GM12878 (cell line): Measurements from ENCODE around the gene ISG15. TPM values are rescaled to one million over a fixed set of nuclear protein-coding genes. Genes with fewer than 3 reads are reported as not detected.

Experiments
- ATAC-seq: fragments of 200-7000 bp; cut with Tn5 transposase; 3 replicates; pipeline ENCODE4 v1.9.1; 2020; ENCODE audit warnings: mild to moderate bottlenecking, moderate library complexity
- BruUV-seq: library from RNA; stranded (reverse); fragments of 400-500 nt; replicated peaks from 2 replicates; lab custom pipeline; 2021; lab: Mats Ljungman, UMichigan
- CTCF ChIA-PET: fragments of 300-600 bp; sonication (Branson Sonifier 250); formaldehyde crosslinking; extraction: SDS; loops from one replicate; lab custom pipeline; 2021; ENCODE audit warnings: inconsistent platforms; lab: Yijun Ruan, JAX
- POLR2A ChIA-PET: fragments of 350-600 bp; formaldehyde crosslinking; extraction: SDS; loops from one replicate; lab custom pipeline; 2021; ENCODE audit warnings: inconsistent platforms; lab: Charles Lee
- RAD21 ChIA-PET: fragments of 300-600 bp; sonication (Branson Sonifier 250); formaldehyde crosslinking; loops from one replicate; lab custom pipeline; 2023; ENCODE audit warnings: antibody characterized with exemption; ENCODE audit not compliant: unreplicated experiment; lab: Charles Lee
- SMC1A ChIA-PET: fragments of 300-600 bp; sonication (Branson Sonifier 250); formaldehyde crosslinking; loops from one replicate; lab custom pipeline; 2023; ENCODE audit not compliant: unreplicated experiment, uncharacterized antibody; lab: Charles Lee
- DNase-seq: peaks from one replicate; pipeline ENCODE4 v3.0.0-alpha.2; 2011; ENCODE audit warnings: low read depth, low spot score
- FAIRE-seq: peaks from 3 replicates; lab custom pipeline; 2011; peaks lifted over from hg19 to GRCh38; lab: Jason Lieb, UNC
- H2AFZ ChIP-seq: 2 replicates; pipeline ENCODE4 v1.6.0; 2011; ENCODE audit warnings: low read depth, low read length, control low read depth; ENCODE audit not compliant: control insufficient read depth
- H3K27ac ChIP-seq: 2 replicates; pipeline ENCODE4 v1.5.1; 2011; ENCODE audit warnings: control low read depth; ENCODE audit not compliant: control insufficient read depth, insufficient read depth
- H3K27me3 ChIP-seq, 2 experiments: replicated peaks in 1 of 2; 2 replicates each; pipeline versions ENCODE4 v1.6.0 to v1.6.1; 2011; ENCODE audit warnings: low read length in 1 of 2; ENCODE audit not compliant: control insufficient read depth in 2 of 2, insufficient read depth in 2 of 2
- H3K36me3 ChIP-seq, 2 experiments: 2 replicates each; pipeline ENCODE4 v1.5.1; 2011; ENCODE audit warnings: low read length in 1 of 2; ENCODE audit not compliant: control insufficient read depth in 2 of 2, insufficient read depth in 2 of 2
- H3K4me1 ChIP-seq: 2 replicates; pipeline ENCODE4 v1.6.1; 2011; ENCODE audit warnings: mild to moderate bottlenecking, low read length, moderate library complexity, mixed read lengths; ENCODE audit not compliant: control insufficient read depth, insufficient read depth
- H3K4me2 ChIP-seq: 2 replicates; pipeline ENCODE4 v1.6.0; 2011; ENCODE audit warnings: control low read depth; ENCODE audit not compliant: control insufficient read depth, insufficient read depth
- H3K4me3 ChIP-seq: fragments of 200-600 bp; sonication (generic); 2 replicates; pipeline ENCODE4 v1.5.1; 2016
- H3K79me2 ChIP-seq: 2 replicates; pipeline ENCODE4 v1.6.0; 2011; ENCODE audit warnings: low read length; ENCODE audit not compliant: control insufficient read depth, insufficient read depth
- H3K9ac ChIP-seq: 2 replicates; pipeline ENCODE4 v1.8.0; 2011; ENCODE audit warnings: low read length, control low read depth, mixed read lengths; ENCODE audit not compliant: control insufficient read depth, insufficient read depth
- H3K9me3 ChIP-seq: replicated peaks from 3 replicates; pipeline ENCODE4 v1.5.1; 2011; ENCODE audit warnings: mild to moderate bottlenecking, low read length; ENCODE audit not compliant: control insufficient read depth, insufficient read depth
- H4K20me1 ChIP-seq: 2 replicates; pipeline ENCODE4 v1.6.0; 2011; ENCODE audit not compliant: control insufficient read depth, insufficient read depth
- BACH1 ChIP-seq: fragments of 450-650 bp; IDR thresholded peaks from 2 replicates; pipeline ENCODE4 v1.6.1; 2017; ENCODE audit warnings: mild to moderate bottlenecking, borderline replicate concordance
- CTCF ChIP-seq, 3 experiments: IDR thresholded peaks in 2 of 3; conservative IDR thresholded peaks in 1 of 3; 2 replicates each; pipeline ENCODE4 v1.5.1; 2011; ENCODE audit warnings: low read depth in 3 of 3, low read length in 3 of 3, mild to moderate bottlenecking in 3 of 3, control low read depth in 2 of 3, moderate library complexity in 2 of 3, inconsistent platforms in 1 of 3, mixed read lengths in 1 of 3; ENCODE audit not compliant: control insufficient read depth in 2 of 3, insufficient read depth in 1 of 3; ENCODE audit errors: extremely low read depth in 1 of 3
- DPF2 ChIP-seq: fragments of 450-650 bp; IDR thresholded peaks from 2 replicates; pipeline ENCODE4 v1.6.1; 2017; ENCODE audit warnings: mild to moderate bottlenecking
- IKZF1 ChIP-seq: fragments of 450-650 bp; conservative IDR thresholded peaks from 2 replicates; pipeline ENCODE4 v1.6.1; 2017; ENCODE audit warnings: antibody characterized with exemption, mild to moderate bottlenecking
- LARP7 ChIP-seq: fragments of 450-650 bp; IDR thresholded peaks from 2 replicates; pipeline ENCODE4 v1.6.1; 2017; ENCODE audit warnings: mild to moderate bottlenecking
- MEF2A ChIP-seq: IDR thresholded peaks from 2 replicates; pipeline ENCODE4 v1.6.1; 2011; ENCODE audit warnings: low read depth, mild to moderate bottlenecking, low read length, moderate library complexity; ENCODE audit not compliant: insufficient read depth
- MTA3 ChIP-seq: IDR thresholded peaks from 2 replicates; pipeline ENCODE4 v1.6.1; 2012; ENCODE audit warnings: low read length, inconsistent platforms, borderline replicate concordance
- MYB ChIP-seq: fragments of 150-350 bp; IDR thresholded peaks from 2 replicates; pipeline ENCODE4 v1.6.1; 2014; ENCODE audit warnings: mild to moderate bottlenecking, low read depth, low read length, borderline replicate concordance
- NKRF ChIP-seq: fragments of 450-650 bp; conservative IDR thresholded peaks from 2 replicates; pipeline ENCODE4 v1.6.1; 2017; ENCODE audit warnings: mild to moderate bottlenecking, moderate library complexity
- SP1 ChIP-seq: IDR thresholded peaks from one replicate; pipeline ENCODE4 v1.6.1; 2011; ENCODE audit warnings: low read depth, low read length
- TCF3 ChIP-seq: IDR thresholded peaks from 2 replicates; pipeline ENCODE4 v1.6.1; 2012; ENCODE audit warnings: low read depth, mild to moderate bottlenecking, low read length, borderline replicate concordance; ENCODE audit not compliant: insufficient read depth
- ZNF207 ChIP-seq: fragments of 450-650 bp; IDR thresholded peaks from 2 replicates; pipeline ENCODE4 v1.6.1; 2014; ENCODE audit warnings: antibody characterized with exemption, mild to moderate bottlenecking, borderline replicate concordance
- ZNF217 ChIP-seq: fragments of 450-650 bp; IDR thresholded peaks from 2 replicates; pipeline ENCODE4 v1.6.1; 2017; ENCODE audit warnings: antibody characterized with exemption, mild to moderate bottlenecking
- ZNF687 ChIP-seq: fragments of 450-650 bp; IDR thresholded peaks from 2 replicates; pipeline ENCODE4 v1.6.1; 2017; ENCODE audit warnings: mild to moderate bottlenecking, moderate library complexity
- WGBS: methylation state at CpG from one replicate; pipeline ENCODE4 v1.1.6; 2016; ENCODE audit warnings: low lambda C conversion rate; ENCODE audit not compliant: insufficient replicate concordance, insufficient coverage; ENCODE audit errors: missing lambda C conversion rate; 5-methylcytosine and 5-hydroxymethylcytosine counted together
- in situ Hi-C: fragments of 300-500 bp; cut with MboI; formaldehyde crosslinking; loops from 9 replicates; pipeline ENCODE4 v1.14.3; 2018; ENCODE audit warnings: mixed read lengths
- intact Hi-C: fragments of 100-400 bp; cut with micrococcal nuclease; formaldehyde crosslinking; loops from one replicate; pipeline ENCODE4 v1.14.2; 2022; ENCODE audit not compliant: unreplicated experiment
- polyA plus RNA-seq, 11 experiments: library from polyadenylated mRNA; depleted of rRNA in 4 of 11; unstranded in 6 of 11; stranded (reverse) in 5 of 11; fragments of >200 nt; fragmentation: Nextera tagmentation in 4 of 11; fragmentation: Illumina TruSeq in 1 of 11; extraction: Ambion mirVana in 4 of 11; extraction: Trizol in 1 of 11; gene quantifications; 1 replicate in 1 of 11; 2 replicates in 10 of 11; pipeline versions ENCODE4 v1.2.1 to v1.2.3, GENCODE V29; 2011 to 2016; ENCODE audit warnings: inconsistent platforms in 2 of 11, missing spikeins in 2 of 11, low read depth in 1 of 11
- total RNA-seq, 4 experiments: library from RNA; depleted of rRNA in 3 of 4; stranded (reverse); fragments of >200 nt in 3 of 4; fragmentation: Illumina TruSeq in 1 of 4; extraction: Trizol in 1 of 4; gene quantifications; 2 replicates each; pipeline versions ENCODE4 v1.2.1 to v1.2.3, GENCODE V29; 2013 to 2021

The ISG15 gene
- total and polyA plus RNA-seq, 10 of the 15 experiments (the other 5 are each of a cell fraction or from before 2014, with no cell fraction given), result 7.8 to 384 (median 274) TPM

- H4K20me1 ChIP-seq, result no peaks in the 10 kb centered on the region
- no peaks in the 10 kb centered on the region for H3K36me3 ChIP-seq
- no peak overlapping the region for H3K27ac ChIP-seq
- H3K27me3 ChIP-seq, result no peaks in the 10 kb centered on the region
- intact Hi-C loops (loop anchor here (1.0 to 10.0 kb wide), 3 partner anchors 26 to 155 kb away; no protein-coding TSS in a partner anchor), in situ Hi-C loops (loop anchor here (5.0 kb wide), 2 partner anchors 37 to 77 kb away; partner anchors contain the start of genes AGRN and PERM1)
- no peak for DNase-seq
- peak overlapping the region; percentile 69 for H2AFZ ChIP-seq
- H3K9ac ChIP-seq, result peak overlapping the region; percentile 22; the same call in 1 of the 2 replicates
- POLR2A ChIA-PET, result interaction anchor here (0.6 to 1.9 kb wide), 7 partner anchors 20 to 191 kb away, joined by 3 to 9 read pairs (median 4); partner anchors contain the start of gene ISG15
- H3K9me3 ChIP-seq, result no peaks in the 10 kb centered on the region
- H3K4me2 ChIP-seq, result peak overlapping the region; percentile 99
- peaks cover 28% of the 10 kb centered on the region for H3K4me1 ChIP-seq
- FAIRE-seq, result no peak
- RAD21 ChIA-PET, result interaction anchor here (1.3 to 1.6 kb wide), 6 partner anchors 20 to 154 kb away, joined by 3 to 15 read pairs (median 4); no protein-coding TSS in a partner anchor
- WGBS, result 3% methylated on average over 62 of the region's 69 CpGs
- H3K79me2 ChIP-seq, result no peaks in the 10 kb centered on the region
- SMC1A ChIA-PET, result interaction anchor here (1.0 to 1.1 kb wide), 2 partner anchors 26 to 84 kb away, joined by 3 read pairs; no protein-coding TSS in a partner anchor
- peak; percentile 81 for ATAC-seq
- H3K4me3 ChIP-seq, result peak overlapping the region; percentile 67; the same call in 1 of the 2 replicates
- CTCF ChIA-PET, result interaction anchor here (0.6 to 8.7 kb wide), 9 partner anchors 20 to 75 kb away, joined by 3 to 83 read pairs (median 4); partner anchors contain the start of gene ISG15
- TSS peak; percentile 61 for BruUV-seq
- 0 out of 2 replicates have a peak, but pooled peaks have one; percentile 37 for TF ChIP-seq ZNF687
- no peak for TF ChIP-seq MYB
- peak; percentile 49 for TF ChIP-seq BACH1
- no peak for TF ChIP-seq MTA3
- no peak for TF ChIP-seq ZNF217
- peak; percentile 78 for TF ChIP-seq SP1
- 0 out of 2 replicates have a peak, but pooled peaks have one; percentile 5 for TF ChIP-seq TCF3
- 0 out of 2 replicates have a peak, but pooled peaks have one; percentile 64 for TF ChIP-seq NKRF
- peak; percentile 86; the same call in 1 of the 2 replicates for TF ChIP-seq LARP7
- TF ChIP-seq IKZF1, result peak; percentile 23; the same call in 1 of the 2 replicates
- peak; percentile 54 for TF ChIP-seq DPF2
- TF ChIP-seq CTCF (IDR thresholded peaks at IDR 0.05 in 2 of 3, conservative IDR thresholded peaks at IDR 0.05 in 1 of 3; ENCODE audit: control insufficient read depth in 2 of 3, extremely low read depth in 1 of 3, insufficient read depth in 1 of 3, low read depth in 3 of 3, low read length in 3 of 3), result 0 out of 6 replicates have a peak, but pooled peaks of 1 of the 3 experiments have one; percentile 10
- 0 out of 2 replicates have a peak, but pooled peaks have one; percentile 56 for TF ChIP-seq ZNF207
- no peak for TF ChIP-seq MEF2A
Measured at GRCh38 chr1:1059494-1060280, 46.4 kb downstream of the ISG15 start.
